ENCODE measurements around the gene ADARB1. TPM values are rescaled to one million over a fixed set of nuclear protein-coding genes. Genes with fewer than 3 reads are reported as not detected.

Gene ADARB1
- total and polyA plus RNA-seq, 9 of the 15 experiments (the other 6 are each of a cell fraction or from before 2014, with no cell fraction given): 6.7 to 16.0 (median 8.3) TPM

DNA sequence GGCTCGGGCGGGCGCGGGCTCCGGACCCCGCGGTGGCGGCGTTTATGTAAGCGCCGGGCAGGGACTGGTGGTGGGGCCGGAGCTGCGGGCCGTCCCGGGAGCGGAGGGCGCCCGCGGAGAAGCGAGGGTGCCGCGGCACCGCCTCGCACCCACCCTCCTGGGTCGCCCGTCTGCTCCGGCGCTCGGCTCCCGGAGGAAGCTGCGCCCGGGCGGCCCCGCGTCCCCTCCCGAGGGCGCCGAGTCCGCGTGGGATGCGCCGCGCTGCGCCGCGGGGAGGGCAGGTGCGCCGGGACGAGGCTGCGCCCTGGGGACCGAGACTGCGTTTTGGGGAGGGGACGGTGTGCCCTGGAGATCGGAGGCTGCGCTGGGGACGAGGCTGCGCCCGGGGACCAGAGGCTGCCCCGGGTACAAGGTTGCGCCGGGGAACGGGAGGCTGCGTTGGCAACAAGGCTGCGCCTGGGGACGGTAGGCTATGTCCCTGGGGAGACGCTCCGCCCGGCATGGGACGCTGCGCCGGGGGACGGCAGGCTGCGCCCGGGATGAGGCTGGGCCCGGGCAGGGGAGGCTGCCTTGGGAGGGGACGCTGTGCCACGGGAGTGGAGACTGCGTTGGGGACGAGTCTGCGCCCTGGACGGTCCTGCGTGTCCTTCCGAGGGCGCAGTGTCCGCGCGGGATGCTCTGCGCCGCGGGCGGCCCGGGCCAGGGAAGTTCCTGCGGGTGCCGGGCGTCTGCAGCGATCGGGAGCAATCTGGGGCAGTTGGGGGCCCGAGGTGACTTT lies 627 bp downstream of the ADARB1 start (continued):
- TF ChIP-seq MYC (IDR thresholded peaks at IDR 0.05; ENCODE audit: low read depth, low read length): no peak
- no peak for TF ChIP-seq MYC (CRISPR knock-in tag; IDR thresholded peaks at IDR 0.05; ENCODE audit: borderline replicate concordance, low read depth)
- TF ChIP-seq, protein P1, sequence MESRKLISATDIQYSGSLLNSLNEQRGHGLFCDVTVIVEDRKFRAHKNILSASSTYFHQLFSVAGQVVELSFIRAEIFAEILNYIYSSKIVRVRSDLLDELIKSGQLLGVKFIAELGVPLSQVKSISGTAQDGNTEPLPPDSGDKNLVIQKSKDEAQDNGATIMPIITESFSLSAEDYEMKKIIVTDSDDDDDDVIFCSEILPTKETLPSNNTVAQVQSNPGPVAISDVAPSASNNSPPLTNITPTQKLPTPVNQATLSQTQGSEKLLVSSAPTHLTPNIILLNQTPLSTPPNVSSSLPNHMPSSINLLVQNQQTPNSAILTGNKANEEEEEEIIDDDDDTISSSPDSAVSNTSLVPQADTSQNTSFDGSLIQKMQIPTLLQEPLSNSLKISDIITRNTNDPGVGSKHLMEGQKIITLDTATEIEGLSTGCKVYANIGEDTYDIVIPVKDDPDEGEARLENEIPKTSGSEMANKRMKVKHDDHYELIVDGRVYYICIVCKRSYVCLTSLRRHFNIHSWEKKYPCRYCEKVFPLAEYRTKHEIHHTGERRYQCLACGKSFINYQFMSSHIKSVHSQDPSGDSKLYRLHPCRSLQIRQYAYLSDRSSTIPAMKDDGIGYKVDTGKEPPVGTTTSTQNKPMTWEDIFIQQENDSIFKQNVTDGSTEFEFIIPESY (CRISPR knock-in tag; IDR thresholded peaks at IDR 0.05): peak; percentile 51; the same call in 1 of the 2 replicates
- TF ChIP-seq FOXA1 (IDR thresholded peaks at IDR 0.05; ENCODE audit: borderline replicate concordance): no peak
- TF ChIP-seq, protein P2, sequence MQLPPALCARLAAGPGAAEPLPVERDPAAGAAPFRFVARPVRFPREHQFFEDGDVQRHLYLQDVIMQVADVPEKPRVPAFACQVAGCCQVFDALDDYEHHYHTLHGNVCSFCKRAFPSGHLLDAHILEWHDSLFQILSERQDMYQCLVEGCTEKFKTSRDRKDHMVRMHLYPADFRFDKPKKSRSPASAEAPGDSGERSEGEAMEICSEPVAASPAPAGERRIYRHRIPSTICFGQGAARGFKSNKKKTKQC (CRISPR knock-in tag; IDR thresholded peaks at IDR 0.05): peak; percentile 57
- TF ChIP-seq, protein P3, sequence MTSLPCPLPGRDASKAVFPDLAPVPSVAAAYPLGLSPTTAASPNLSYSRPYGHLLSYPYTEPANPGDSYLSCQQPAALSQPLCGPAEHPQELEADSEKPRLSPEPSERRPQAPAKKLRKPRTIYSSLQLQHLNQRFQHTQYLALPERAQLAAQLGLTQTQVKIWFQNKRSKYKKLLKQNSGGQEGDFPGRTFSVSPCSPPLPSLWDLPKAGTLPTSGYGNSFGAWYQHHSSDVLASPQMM (CRISPR knock-in tag; IDR thresholded peaks at IDR 0.05): no peak
- peak in 1 of 2 experiments; percentile 40; a peak in 1 of 4 replicates for TF ChIP-seq KDM1A (IDR thresholded peaks at IDR 0.05)
- TF ChIP-seq HNRNPUL1 (IDR thresholded peaks at IDR 0.05; ENCODE audit: low read length): peak; percentile 97
- TF ChIP-seq STAT5B (CRISPR knock-in tag; IDR thresholded peaks at IDR 0.05): no peak
- no peak for TF ChIP-seq LARP7 (IDR thresholded peaks at IDR 0.05)
- TF ChIP-seq, protein P4, sequence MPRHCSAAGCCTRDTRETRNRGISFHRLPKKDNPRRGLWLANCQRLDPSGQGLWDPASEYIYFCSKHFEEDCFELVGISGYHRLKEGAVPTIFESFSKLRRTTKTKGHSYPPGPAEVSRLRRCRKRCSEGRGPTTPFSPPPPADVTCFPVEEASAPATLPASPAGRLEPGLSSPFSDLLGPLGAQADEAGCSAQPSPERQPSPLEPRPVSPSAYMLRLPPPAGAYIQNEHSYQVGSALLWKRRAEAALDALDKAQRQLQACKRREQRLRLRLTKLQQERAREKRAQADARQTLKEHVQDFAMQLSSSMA (CRISPR knock-in tag; IDR thresholded peaks at IDR 0.05): 0 out of 2 replicates have a peak, but pooled peaks have one; percentile 48
- no peak for TF ChIP-seq ZNF282 (CRISPR knock-in tag; IDR thresholded peaks at IDR 0.05)
- TF ChIP-seq HDAC2 (IDR thresholded peaks at IDR 0.05): 0 out of 2 replicates have a peak, but pooled peaks have one; percentile 35
- TF ChIP-seq E2F3 (CRISPR knock-in tag; IDR thresholded peaks at IDR 0.05): 0 out of 2 replicates have a peak, but pooled peaks have one; percentile 16
- TF ChIP-seq, protein P5, sequence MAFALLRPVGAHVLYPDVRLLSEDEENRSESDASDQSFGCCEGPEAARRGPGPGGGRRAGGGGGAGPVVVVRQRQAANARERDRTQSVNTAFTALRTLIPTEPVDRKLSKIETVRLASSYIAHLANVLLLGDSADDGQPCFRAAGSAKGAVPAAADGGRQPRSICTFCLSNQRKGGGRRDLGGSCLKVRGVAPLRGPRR (CRISPR knock-in tag; IDR thresholded peaks at IDR 0.05): no peak
- TF ChIP-seq SETDB1 (IDR thresholded peaks at IDR 0.05; ENCODE audit: low read length): no peak
- no peak for TF ChIP-seq BACH1 (tag; IDR thresholded peaks at IDR 0.05)
- no peak for TF ChIP-seq CBFA2T2 (conservative IDR thresholded peaks at IDR 0.05)
- TF ChIP-seq PHB2 (IDR thresholded peaks at IDR 0.05; ENCODE audit: low read depth): no peak
- TF ChIP-seq MYNN (IDR thresholded peaks at IDR 0.05): 0 out of 2 replicates have a peak, but pooled peaks have one; percentile 20
- no peak for TF ChIP-seq MYNN (CRISPR knock-in tag; IDR thresholded peaks at IDR 0.05)
- no peak for TF ChIP-seq NELFE (IDR thresholded peaks at IDR 0.05; ENCODE audit: insufficient read depth, insufficient read length)
- TF ChIP-seq, protein P6, sequence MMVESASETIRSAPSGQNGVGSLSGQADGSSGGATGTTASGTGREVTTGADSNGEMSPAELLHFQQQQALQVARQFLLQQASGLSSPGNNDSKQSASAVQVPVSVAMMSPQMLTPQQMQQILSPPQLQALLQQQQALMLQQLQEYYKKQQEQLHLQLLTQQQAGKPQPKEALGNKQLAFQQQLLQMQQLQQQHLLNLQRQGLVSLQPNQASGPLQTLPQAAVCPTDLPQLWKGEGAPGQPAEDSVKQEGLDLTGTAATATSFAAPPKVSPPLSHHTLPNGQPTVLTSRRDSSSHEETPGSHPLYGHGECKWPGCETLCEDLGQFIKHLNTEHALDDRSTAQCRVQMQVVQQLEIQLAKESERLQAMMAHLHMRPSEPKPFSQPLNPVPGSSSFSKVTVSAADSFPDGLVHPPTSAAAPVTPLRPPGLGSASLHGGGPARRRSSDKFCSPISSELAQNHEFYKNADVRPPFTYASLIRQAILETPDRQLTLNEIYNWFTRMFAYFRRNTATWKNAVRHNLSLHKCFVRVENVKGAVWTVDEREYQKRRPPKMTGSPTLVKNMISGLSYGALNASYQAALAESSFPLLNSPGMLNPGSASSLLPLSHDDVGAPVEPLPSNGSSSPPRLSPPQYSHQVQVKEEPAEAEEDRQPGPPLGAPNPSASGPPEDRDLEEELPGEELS (CRISPR knock-in tag; IDR thresholded peaks at IDR 0.05; ENCODE audit: borderline replicate concordance): peak; percentile 47; the same call in 1 of the 2 replicates

Data from K562 (cell line).